Measurements from ENCODE around the gene ELFN1. TPM values are rescaled to one million over a fixed set of nuclear protein-coding genes. Genes with fewer than 3 reads are reported as not detected.

The ELFN1 gene
- total and polyA plus RNA-seq, 2 donors from 2014 or later = 3.5 to 3.8 TPM

GRCh38 chr7:1745018-1745532 is 75.0 kb downstream of the ELFN1 start:
- Histone ChIP-seq H3K27ac (ENCODE audit: low read depth in 2 of 2, low read length in 2 of 2) (no peak overlapping the region), H3K4me3 (ENCODE audit: low read length in 3 of 3) (no peak overlapping the region), H3K36me3 (ENCODE audit: control insufficient read depth in 2 of 3, insufficient read depth in 3 of 3, low read length in 3 of 3) (no peaks in the 10 kb centered on the region), H3K27me3 (ENCODE audit: control insufficient read depth, insufficient read depth, low read length) (no peaks in the 10 kb centered on the region), H3K9ac (ENCODE audit: low read length in 3 of 3) (no peak overlapping the region), H3K9me3 (ENCODE audit: control insufficient read depth in 2 of 3, insufficient read depth in 1 of 3, low read length in 3 of 3) (no peaks in the 10 kb centered on the region), H3K4me1 (ENCODE audit: control insufficient read depth in 2 of 3, insufficient read depth in 2 of 3, low read depth in 1 of 3, low read length in 3 of 3) (peaks cover 0 to 8% (median 0%) of the 10 kb centered on the region in 3 donors)
- DNase-seq = peak in 1 of 5 donors; percentile 68
- intact Hi-C loops (cut with DNase I) = no loop called here
- no peak for TF ChIP-seq CTCF (IDR thresholded peaks at IDR 0.05; ENCODE audit: borderline replicate concordance, extremely low read depth, insufficient read depth)
- FAIRE-seq = no peak

GRCh38 chr7:1745576-1746490 is 75.8 kb downstream of the ELFN1 start:
- TF ChIP-seq CTCF (IDR thresholded peaks at IDR 0.05; ENCODE audit: borderline replicate concordance, extremely low read depth, insufficient read depth) = no peak
- intact Hi-C loops (cut with DNase I) = no loop called here
- no peaks in the 10 kb centered on the region for H3K27me3 ChIP-seq (ENCODE audit: control insufficient read depth, insufficient read depth, low read length)
- H3K9ac ChIP-seq (ENCODE audit: low read length in 3 of 3) = no peak overlapping the region
- no peak overlapping the region for H3K4me3 ChIP-seq (ENCODE audit: low read length in 3 of 3)
- no peaks in the 10 kb centered on the region for H3K36me3 ChIP-seq (ENCODE audit: control insufficient read depth in 2 of 3, insufficient read depth in 3 of 3, low read length in 3 of 3)
- no peak for FAIRE-seq
- no peaks in the 10 kb centered on the region for H3K9me3 ChIP-seq (ENCODE audit: control insufficient read depth in 2 of 3, insufficient read depth in 1 of 3, low read length in 3 of 3)
- peaks cover 0 to 8% (median 0%) of the 10 kb centered on the region in 3 donors for H3K4me1 ChIP-seq (ENCODE audit: control insufficient read depth in 2 of 3, insufficient read depth in 2 of 3, low read depth in 1 of 3, low read length in 3 of 3)
- no peak overlapping the region for H3K27ac ChIP-seq (ENCODE audit: low read depth in 2 of 2, low read length in 2 of 2)
- DNase-seq = peak in 1 of 5 donors; percentile 68

- intact Hi-C loops (cut with DNase I) = no loop called here
- no peak overlapping the region for H3K9ac ChIP-seq (ENCODE audit: low read length in 3 of 3)
- H3K4me1 ChIP-seq (ENCODE audit: control insufficient read depth in 2 of 3, insufficient read depth in 2 of 3, low read depth in 1 of 3, low read length in 3 of 3) = peaks cover 0 to 8% (median 0%) of the 10 kb centered on the region in 3 donors
- no peaks in the 10 kb centered on the region for H3K36me3 ChIP-seq (ENCODE audit: control insufficient read depth in 2 of 3, insufficient read depth in 3 of 3, low read length in 3 of 3)
- FAIRE-seq (no peak), DNase-seq (peak in 1 of 5 donors; percentile 69)
- H3K4me3 ChIP-seq (ENCODE audit: low read length in 3 of 3) = no peak overlapping the region
- no peaks in the 10 kb centered on the region for H3K27me3 ChIP-seq (ENCODE audit: control insufficient read depth, insufficient read depth, low read length)
- H3K9me3 ChIP-seq (ENCODE audit: control insufficient read depth in 2 of 3, insufficient read depth in 1 of 3, low read length in 3 of 3) = no peaks in the 10 kb centered on the region
- H3K27ac ChIP-seq (ENCODE audit: low read depth in 2 of 2, low read length in 2 of 2) = no peak overlapping the region
- TF ChIP-seq CTCF (IDR thresholded peaks at IDR 0.05; ENCODE audit: borderline replicate concordance, extremely low read depth, insufficient read depth) = no peak
Observed at GRCh38 chr7:1746491-1746975, 76.5 kb downstream of the ELFN1 start.

Data from kidney (tissue), 14 donors.